Glutamatergic neuron (in vitro differentiated cells): ENCODE results near the gene KRT8. TPM values are rescaled to one million over a fixed set of nuclear protein-coding genes. Genes with fewer than 3 reads are reported as not detected.

ENCODE experiments used
- DNase-seq: peaks from one replicate; pipeline ENCODE4 v3.0.0; 2022
- H3K27ac Mint-ChIP-seq: one replicate; pipeline ENCODE4 v1.8.0; 2020; ENCODE audit warnings: mild to moderate bottlenecking, mixed read lengths, inconsistent platforms; ENCODE audit not compliant: unreplicated experiment
- H3K27me3 Mint-ChIP-seq: one replicate; pipeline ENCODE4 v1.8.0; 2020; ENCODE audit warnings: mild to moderate bottlenecking, moderate library complexity, mixed read lengths, inconsistent platforms; ENCODE audit not compliant: unreplicated experiment
- H3K36me3 Mint-ChIP-seq: one replicate; pipeline ENCODE4 v1.8.0; 2020; ENCODE audit warnings: mild to moderate bottlenecking, mixed read lengths, inconsistent platforms; ENCODE audit not compliant: unreplicated experiment
- H3K4me1 Mint-ChIP-seq: one replicate; pipeline ENCODE4 v1.8.0; 2020; ENCODE audit warnings: mild to moderate bottlenecking, low read depth, mixed read lengths, inconsistent platforms; ENCODE audit not compliant: unreplicated experiment
- H3K4me3 Mint-ChIP-seq: one replicate; pipeline ENCODE4 v1.8.0; 2020; ENCODE audit warnings: mild to moderate bottlenecking, mixed read lengths, inconsistent platforms; ENCODE audit not compliant: unreplicated experiment
- H3K9me3 Mint-ChIP-seq: one replicate; pipeline ENCODE4 v1.8.0; 2020; ENCODE audit warnings: mild to moderate bottlenecking, moderate library complexity, mixed read lengths, inconsistent platforms; ENCODE audit not compliant: unreplicated experiment
- CTCF ChIP-seq: fragments of 200-600 bp; sonication (generic); IDR thresholded peaks from one replicate; pipeline ENCODE4 v1.5.0; 2021; ENCODE audit not compliant: partially characterized antibody, unreplicated experiment
- total RNA-seq: library from RNA; stranded (reverse); fragmentation: NEBNext Ultra II Directional; extraction: Animal tissue kit (Norgen Biotek cat#: 25700); gene quantifications from one replicate; pipeline ENCODE4 v1.2.1, GENCODE V29; 2021; ENCODE audit not compliant: unreplicated experiment

KRT8 gene
- total RNA-seq, 1 donor from 2014 or later, result 14.0 TPM

DNA sequence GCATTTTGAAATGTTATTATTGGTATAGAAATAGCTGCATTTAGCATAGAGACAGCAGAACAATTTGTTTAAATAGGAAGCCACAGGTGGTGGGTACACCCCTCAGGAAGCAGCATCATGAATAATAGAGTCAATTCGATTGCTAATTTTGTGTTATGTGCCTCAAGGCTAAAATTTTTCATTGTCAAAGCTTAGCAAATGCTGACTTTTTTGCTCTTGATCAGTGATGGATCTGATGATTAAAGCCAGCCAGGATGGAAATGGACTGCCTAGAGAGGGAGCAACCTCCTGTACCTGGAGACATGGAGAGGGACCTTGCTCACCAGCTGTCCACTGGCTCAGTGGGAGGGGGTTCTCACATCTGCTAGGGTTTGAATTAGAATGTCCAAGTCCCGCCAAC, 4.5 kb upstream of the KRT8 start:
- no peak for DNase-seq
- H3K36me3 Mint-ChIP-seq, result no peaks in the 10 kb centered on the region
- H3K4me3 Mint-ChIP-seq, result no peak overlapping the region
- peaks cover 2% of the 10 kb centered on the region for H3K27me3 Mint-ChIP-seq
- no peak overlapping the region for H3K27ac Mint-ChIP-seq
- no peaks in the 10 kb centered on the region for H3K4me1 Mint-ChIP-seq
- TF ChIP-seq CTCF, result no peak
- H3K9me3 Mint-ChIP-seq, result no peaks in the 10 kb centered on the region

DNA sequence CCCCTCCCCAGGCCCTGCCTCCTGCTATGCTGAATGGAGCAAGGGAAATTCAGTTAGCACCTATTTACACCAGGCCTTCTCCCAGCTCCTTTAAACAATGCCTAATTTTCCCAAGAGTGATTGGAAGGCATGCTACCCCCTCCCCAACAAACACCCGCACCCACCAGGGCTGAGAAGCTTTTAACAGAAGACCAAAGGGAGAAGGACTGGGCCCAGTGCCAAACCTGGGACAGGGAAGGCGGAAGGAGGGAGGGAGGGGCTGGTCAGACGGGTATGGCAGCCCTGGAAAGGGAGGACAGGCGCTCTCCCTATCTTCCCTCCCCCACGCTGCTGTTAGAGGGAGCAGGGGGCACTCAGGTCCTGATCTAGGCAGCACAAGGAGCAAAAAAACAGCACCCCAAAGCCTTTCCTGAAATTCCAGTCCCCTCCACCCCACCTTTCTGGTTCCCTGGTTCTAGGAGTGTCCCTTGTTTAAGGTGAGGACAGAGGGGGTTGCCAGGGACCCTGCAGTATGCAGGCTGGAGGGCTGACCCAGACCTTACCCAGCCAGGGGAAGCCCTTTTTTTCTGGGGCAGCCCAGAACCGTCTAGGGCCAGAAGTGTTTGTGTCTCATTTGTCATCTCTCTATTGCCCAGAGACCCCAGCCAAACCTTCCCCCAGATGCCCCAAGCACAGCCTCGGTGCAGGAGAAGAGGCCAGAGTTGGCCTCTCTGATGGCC, 2.4 kb upstream of the KRT8 start:
- no peak for DNase-seq
- Mint-ChIP-seq H3K4me1 (peaks cover 4% of the 10 kb centered on the region), H3K27me3 (peaks cover 5% of the 10 kb centered on the region), H3K9me3 (no peaks in the 10 kb centered on the region), H3K36me3 (no peaks in the 10 kb centered on the region), H3K27ac (no peak overlapping the region), H3K4me3 (no peak overlapping the region)
- no peak for TF ChIP-seq CTCF

- H3K4me3 Mint-ChIP-seq, result no peak overlapping the region
- TF ChIP-seq CTCF, result no peak
- no peak for DNase-seq
- no peak overlapping the region for H3K27ac Mint-ChIP-seq
- peaks cover 5% of the 10 kb centered on the region for H3K27me3 Mint-ChIP-seq
- H3K36me3 Mint-ChIP-seq, result no peaks in the 10 kb centered on the region
- peaks cover 4% of the 10 kb centered on the region for H3K4me1 Mint-ChIP-seq
- no peaks in the 10 kb centered on the region for H3K9me3 Mint-ChIP-seq
Observed at GRCh38 chr12:52906191-52906601, 1.3 kb upstream of the KRT8 start.

DNA sequence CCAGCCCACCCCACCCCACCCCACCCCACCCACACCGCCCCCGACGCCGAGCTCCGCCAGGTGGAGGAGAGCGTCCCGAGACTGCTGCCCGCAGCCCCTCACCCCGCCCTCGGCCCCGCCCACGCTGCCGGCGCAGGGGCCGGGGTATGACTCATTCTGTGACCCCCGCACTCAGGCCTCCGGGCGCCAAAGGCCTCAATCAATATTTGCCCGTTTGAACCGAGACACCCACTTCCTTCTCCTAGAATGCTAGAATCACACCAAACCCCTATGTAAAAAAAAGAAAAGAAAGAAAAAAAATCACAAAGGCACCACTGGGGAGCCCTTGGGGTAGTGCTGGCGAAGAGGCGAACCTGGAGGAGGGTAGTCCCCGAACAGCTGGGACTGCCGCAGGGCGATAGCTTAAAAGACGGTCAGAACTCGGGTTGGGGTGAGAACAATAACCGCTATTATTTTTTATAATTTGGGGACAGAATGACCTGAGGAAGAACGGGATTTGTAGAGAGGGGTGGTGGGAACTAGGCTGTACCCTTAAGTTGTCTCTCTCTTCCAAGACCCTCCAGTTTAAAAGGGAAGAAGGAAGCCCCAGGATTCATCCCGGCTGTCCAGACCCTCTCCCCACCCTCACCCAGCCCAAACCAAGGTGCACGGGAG, 894 bp downstream of the KRT8 start:
- no peak for TF ChIP-seq CTCF
- H3K4me3 Mint-ChIP-seq, result peak overlapping the region; percentile 87
- H3K27me3 Mint-ChIP-seq, result peaks cover 9% of the 10 kb centered on the region
- H3K27ac Mint-ChIP-seq, result peak overlapping the region; percentile 83
- H3K4me1 Mint-ChIP-seq, result peaks cover 4% of the 10 kb centered on the region
- H3K9me3 Mint-ChIP-seq, result no peaks in the 10 kb centered on the region
- peak; percentile 67 for DNase-seq
- peaks cover 4% of the 10 kb centered on the region for H3K36me3 Mint-ChIP-seq

DNA sequence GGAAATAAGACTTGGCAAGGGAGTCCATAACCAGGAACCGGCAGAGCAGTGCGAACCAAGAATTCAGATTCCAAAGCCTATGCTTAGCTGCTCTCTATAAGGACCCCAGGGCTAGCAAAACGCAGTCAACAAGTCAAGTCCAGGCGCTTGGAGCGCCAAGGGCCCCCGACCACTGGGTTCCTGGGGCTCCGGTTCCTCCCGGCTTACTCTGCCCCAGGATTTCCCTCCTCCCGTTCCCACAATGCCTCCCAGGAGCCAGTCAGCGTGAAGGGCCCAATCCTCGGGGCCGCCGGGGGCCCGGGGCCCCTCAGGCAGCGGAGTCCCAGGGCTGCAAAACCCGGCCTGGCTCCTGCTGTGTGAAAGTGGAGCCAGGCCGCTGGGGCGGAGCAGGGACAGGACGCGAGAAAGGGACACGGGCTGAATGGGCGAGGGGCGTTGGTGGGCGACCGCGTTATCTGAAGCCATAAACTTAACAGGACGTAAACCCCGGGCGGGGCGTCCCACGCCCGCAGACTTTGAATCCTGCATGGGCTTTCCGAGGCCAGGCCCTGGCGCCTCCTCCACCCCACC, 1.5 kb downstream of the KRT8 start:
- H3K27ac Mint-ChIP-seq, result no peak overlapping the region

More for the DNA sequence above, 1.5 kb downstream of the KRT8 start:
- H3K9me3 Mint-ChIP-seq, result no peaks in the 10 kb centered on the region
- H3K4me3 Mint-ChIP-seq, result peak overlapping the region; percentile 52
- peaks cover 9% of the 10 kb centered on the region for H3K27me3 Mint-ChIP-seq
- peaks cover 4% of the 10 kb centered on the region for H3K4me1 Mint-ChIP-seq
- peaks cover 4% of the 10 kb centered on the region for H3K36me3 Mint-ChIP-seq
- peak; percentile 82 for DNase-seq
- TF ChIP-seq CTCF, result no peak
